ENCODE data around the gene FAM170B. TPM values are rescaled to one million over a fixed set of nuclear protein-coding genes. Genes with fewer than 3 reads are reported as not detected.

FAM170B gene
- total and polyA plus RNA-seq, 9 donors, result 0.09 to 0.16 TPM; not detected in 7

Other genes starting within 250 kb of the FAM170B start
- gene LRRC18, start 194.2 kb downstream of the FAM170B start, total RNA-seq, result 0.18 TPM
- gene LRRC18, start 194.2 kb downstream of the FAM170B start, polyA plus RNA-seq (ENCODE audit: insufficient read depth in 1 of 8, insufficient read length in 8 of 8, low replicate concordance in 1 of 8), result under 1 TPM in 6 of 8 donors, not detected in 2; 0.09 to 0.24 (median 0.18) TPM
- gene VSTM4, start 18.5 kb downstream of the FAM170B start, total RNA-seq, result 39.5 TPM
- 10 to 100 TPM; 35.5 to 59.5 (median 47.9) TPM for gene VSTM4, start 18.5 kb downstream of the FAM170B start, polyA plus RNA-seq (ENCODE audit: insufficient read depth in 1 of 8, insufficient read length in 8 of 8, low replicate concordance in 1 of 8)
- gene TMEM273, start 54.4 kb upstream of the FAM170B start, total RNA-seq, result 9.5 TPM
- 1 to 10 TPM; 3.9 to 6.6 (median 5.4) TPM for gene TMEM273, start 54.4 kb upstream of the FAM170B start, polyA plus RNA-seq (ENCODE audit: insufficient read depth in 1 of 8, insufficient read length in 8 of 8, low replicate concordance in 1 of 8)
- gene C10orf71, start 165.1 kb upstream of the FAM170B start, total RNA-seq, result 10.8 TPM
- 10 to 100 TPM; 16.5 to 26.6 (median 21.6) TPM for gene C10orf71, start 165.1 kb upstream of the FAM170B start, polyA plus RNA-seq (ENCODE audit: insufficient read depth in 1 of 8, insufficient read length in 8 of 8, low replicate concordance in 1 of 8)

Data from muscle of leg (tissue), 9 donors.